ENCODE measurements around the gene AP3M1. TPM values are rescaled to one million over a fixed set of nuclear protein-coding genes. Genes with fewer than 3 reads are reported as not detected.

Gene AP3M1
- total RNA-seq, 1 experiment from 2014 or later = 34.4 TPM

GRCh38 chr10:74153676-74154075, 3.0 kb upstream of the AP3M1 start:
- H3K9me2 ChIP-seq (ENCODE audit: insufficient read depth) = no peaks in the 10 kb centered on the region
- no peak for ATAC-seq
- no peak overlapping the region for H3K4me3 ChIP-seq (replicated peaks in 1 of 2; ENCODE audit: low read depth in 1 of 2, low read length in 2 of 2)
- H3K27me3 ChIP-seq (ENCODE audit: insufficient read depth, low read length) = no peaks in the 10 kb centered on the region
- no peaks in the 10 kb centered on the region for H4K20me1 ChIP-seq (ENCODE audit: insufficient read depth)
- H3K9ac ChIP-seq (ENCODE audit: low read length) = no peak overlapping the region
- H3K9me3 ChIP-seq (ENCODE audit: control insufficient read depth in 1 of 2, insufficient read depth in 1 of 2, low read depth in 1 of 2, low read length in 2 of 2) = no peaks in the 10 kb centered on the region
- H3K36me3 ChIP-seq (ENCODE audit: control insufficient read depth in 1 of 2, insufficient read depth in 2 of 2, low read length in 2 of 2) = no peaks in the 10 kb centered on the region
- no peak overlapping the region for H3K27ac ChIP-seq (ENCODE audit: low read depth, low read length)
- ChIA-PET POLR2A (no interaction called here), RAD21 (ENCODE audit: low non-redundant PET in 1 of 2, low total read pairs in 2 of 2, uncharacterized antibody in 2 of 2, unreplicated experiment in 2 of 2) (no interaction called here), CTCF (interaction anchor here (1.0 to 1.1 kb wide), 2 partner anchors 10 to 81 kb away, joined by 3 to 4 read pairs; no protein-coding TSS in a partner anchor)
- no peak overlapping the region for H2AFZ ChIP-seq (ENCODE audit: low read depth, low read length, poor library complexity, severe bottlenecking)
- BruUV-seq (replicated peaks) = no TSS peak
- DNase-seq (ENCODE audit: low read depth, low spot score) = no peak
- TF ChIP-seq, protein P1, sequence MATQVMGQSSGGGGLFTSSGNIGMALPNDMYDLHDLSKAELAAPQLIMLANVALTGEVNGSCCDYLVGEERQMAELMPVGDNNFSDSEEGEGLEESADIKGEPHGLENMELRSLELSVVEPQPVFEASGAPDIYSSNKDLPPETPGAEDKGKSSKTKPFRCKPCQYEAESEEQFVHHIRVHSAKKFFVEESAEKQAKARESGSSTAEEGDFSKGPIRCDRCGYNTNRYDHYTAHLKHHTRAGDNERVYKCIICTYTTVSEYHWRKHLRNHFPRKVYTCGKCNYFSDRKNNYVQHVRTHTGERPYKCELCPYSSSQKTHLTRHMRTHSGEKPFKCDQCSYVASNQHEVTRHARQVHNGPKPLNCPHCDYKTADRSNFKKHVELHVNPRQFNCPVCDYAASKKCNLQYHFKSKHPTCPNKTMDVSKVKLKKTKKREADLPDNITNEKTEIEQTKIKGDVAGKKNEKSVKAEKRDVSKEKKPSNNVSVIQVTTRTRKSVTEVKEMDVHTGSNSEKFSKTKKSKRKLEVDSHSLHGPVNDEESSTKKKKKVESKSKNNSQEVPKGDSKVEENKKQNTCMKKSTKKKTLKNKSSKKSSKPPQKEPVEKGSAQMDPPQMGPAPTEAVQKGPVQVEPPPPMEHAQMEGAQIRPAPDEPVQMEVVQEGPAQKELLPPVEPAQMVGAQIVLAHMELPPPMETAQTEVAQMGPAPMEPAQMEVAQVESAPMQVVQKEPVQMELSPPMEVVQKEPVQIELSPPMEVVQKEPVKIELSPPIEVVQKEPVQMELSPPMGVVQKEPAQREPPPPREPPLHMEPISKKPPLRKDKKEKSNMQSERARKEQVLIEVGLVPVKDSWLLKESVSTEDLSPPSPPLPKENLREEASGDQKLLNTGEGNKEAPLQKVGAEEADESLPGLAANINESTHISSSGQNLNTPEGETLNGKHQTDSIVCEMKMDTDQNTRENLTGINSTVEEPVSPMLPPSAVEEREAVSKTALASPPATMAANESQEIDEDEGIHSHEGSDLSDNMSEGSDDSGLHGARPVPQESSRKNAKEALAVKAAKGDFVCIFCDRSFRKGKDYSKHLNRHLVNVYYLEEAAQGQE (IDR thresholded peaks at IDR 0.05; ENCODE audit: low read depth) = no peak
- TF ChIP-seq, protein P2, sequence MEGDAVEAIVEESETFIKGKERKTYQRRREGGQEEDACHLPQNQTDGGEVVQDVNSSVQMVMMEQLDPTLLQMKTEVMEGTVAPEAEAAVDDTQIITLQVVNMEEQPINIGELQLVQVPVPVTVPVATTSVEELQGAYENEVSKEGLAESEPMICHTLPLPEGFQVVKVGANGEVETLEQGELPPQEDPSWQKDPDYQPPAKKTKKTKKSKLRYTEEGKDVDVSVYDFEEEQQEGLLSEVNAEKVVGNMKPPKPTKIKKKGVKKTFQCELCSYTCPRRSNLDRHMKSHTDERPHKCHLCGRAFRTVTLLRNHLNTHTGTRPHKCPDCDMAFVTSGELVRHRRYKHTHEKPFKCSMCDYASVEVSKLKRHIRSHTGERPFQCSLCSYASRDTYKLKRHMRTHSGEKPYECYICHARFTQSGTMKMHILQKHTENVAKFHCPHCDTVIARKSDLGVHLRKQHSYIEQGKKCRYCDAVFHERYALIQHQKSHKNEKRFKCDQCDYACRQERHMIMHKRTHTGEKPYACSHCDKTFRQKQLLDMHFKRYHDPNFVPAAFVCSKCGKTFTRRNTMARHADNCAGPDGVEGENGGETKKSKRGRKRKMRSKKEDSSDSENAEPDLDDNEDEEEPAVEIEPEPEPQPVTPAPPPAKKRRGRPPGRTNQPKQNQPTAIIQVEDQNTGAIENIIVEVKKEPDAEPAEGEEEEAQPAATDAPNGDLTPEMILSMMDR (IDR thresholded peaks at IDR 0.05 in 2 of 3, conservative IDR thresholded peaks at IDR 0.05 in 1 of 3; ENCODE audit: borderline replicate concordance in 1 of 3, insufficient read depth in 1 of 3, low read depth in 2 of 3, low read length in 2 of 3) = no peak
- TF ChIP-seq SIN3A (IDR thresholded peaks at IDR 0.05; ENCODE audit: low read depth) (no peak), ATF3 (IDR thresholded peaks at IDR 0.05) (no peak), CBX3 (IDR thresholded peaks at IDR 0.05; ENCODE audit: low read depth) (no peak), RAD21 (IDR thresholded peaks at IDR 0.05; ENCODE audit: low read depth) (no peak), ZNF274 (IDR thresholded peaks at IDR 0.05; ENCODE audit: low read depth, low read length) (no peak), YY1 (IDR thresholded peaks at IDR 0.05; ENCODE audit: extremely low read depth, insufficient replicate concordance, low read depth, low read length) (no peak), SP1 (IDR thresholded peaks at IDR 0.05; ENCODE audit: low read depth) (no peak), SRF (IDR thresholded peaks at IDR 0.05; ENCODE audit: low read depth) (no peak), FOSL1 (IDR thresholded peaks at IDR 0.05; ENCODE audit: low read depth) (no peak), TCF7L2 (IDR thresholded peaks at IDR 0.05; ENCODE audit: borderline replicate concordance, extremely low read depth, insufficient read depth, insufficient read length) (no peak), ELF1 (IDR thresholded peaks at IDR 0.05; ENCODE audit: borderline replicate concordance, low read depth) (no peak)
- TF ChIP-seq, protein P3, sequence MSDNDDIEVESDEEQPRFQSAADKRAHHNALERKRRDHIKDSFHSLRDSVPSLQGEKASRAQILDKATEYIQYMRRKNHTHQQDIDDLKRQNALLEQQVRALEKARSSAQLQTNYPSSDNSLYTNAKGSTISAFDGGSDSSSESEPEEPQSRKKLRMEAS (IDR thresholded peaks at IDR 0.05) = no peak
- intact Hi-C loops (cut with micrococcal nuclease) = loop anchor here (5.0 kb wide), 2 partner anchors 59 to 79 kb away; no protein-coding TSS in a partner anchor
- H3K79me2 ChIP-seq (ENCODE audit: insufficient read depth, low read length) = peaks cover 74% of the 10 kb centered on the region
- H3K4me1 ChIP-seq (ENCODE audit: control insufficient read depth in 1 of 2, insufficient read depth in 2 of 2, low read length in 2 of 2) = peaks cover 13 to 22% of the 10 kb centered on the region in 2 experiments
- H3K4me2 ChIP-seq (ENCODE audit: low read length) = no peak overlapping the region

Measured in HCT116 (cell line).